Breast epithelium (tissue), 3 donors: Measurements from ENCODE around the gene MPP3.

Experiments
- CTCF ChIP-seq, 3 donors: fragments of 450-650 bp; IDR thresholded peaks; one replicate each; pipeline ENCODE4 v1.5.1; 2016 to 2017; ENCODE audit warnings: antibody characterized with exemption in 3 of 3, mild to moderate bottlenecking in 3 of 3, moderate library complexity in 3 of 3
- POLR2A ChIP-seq: fragments of 450-650 bp; IDR thresholded peaks from one replicate; pipeline ENCODE4 v1.6.1; 2016; ENCODE audit warnings: antibody characterized with exemption, mild to moderate bottlenecking, moderate library complexity
- POLR2AphosphoS5 ChIP-seq, 3 donors: sonication (generic); formaldehyde crosslinking; IDR thresholded peaks; one replicate each; pipeline ENCODE4 v1.6.1; 2017; ENCODE audit warnings: antibody characterized with exemption in 3 of 3

- TF ChIP-seq POLR2A: no peak
- TF ChIP-seq CTCF (IDR thresholded peaks at IDR 0.05): no peak
- TF ChIP-seq POLR2AphosphoS5 (IDR thresholded peaks at IDR 0.05): no peak
Measured at GRCh38 chr17:43771463-43771862, 61.5 kb downstream of the MPP3 start.
